Ascending aorta (tissue), 2 donors: ENCODE results near the gene SEMA5A. TPM values are rescaled to one million over a fixed set of nuclear protein-coding genes. Genes with fewer than 3 reads are reported as not detected.

ENCODE experiments used
- DNase-seq, 2 donors: peaks; one replicate each; pipeline ENCODE4 v3.0.0-alpha.2; 2019; ENCODE audit warnings: low spot score in 2 of 2
- H3K27ac ChIP-seq, 2 donors: fragments of 200-600 bp; sonication (generic); one replicate each; pipeline ENCODE4 v1.5.1; 2016 to 2017; ENCODE audit warnings: mild to moderate bottlenecking in 1 of 2
- H3K27me3 ChIP-seq: fragments of 200-600 bp; sonication (generic); one replicate; pipeline ENCODE4 v1.5.1; 2017
- H3K36me3 ChIP-seq, 2 donors: fragments of 200-600 bp; sonication (generic); one replicate each; pipeline ENCODE4 v1.5.1; 2016
- H3K4me1 ChIP-seq, 2 donors: fragments of 200-600 bp; sonication (generic); one replicate each; pipeline ENCODE4 v1.5.1; 2016 to 2017; ENCODE audit warnings: mild to moderate bottlenecking in 1 of 2
- H3K4me3 ChIP-seq, 2 donors: fragments of 200-600 bp; sonication (generic); one replicate each; pipeline ENCODE4 v1.5.1; 2016 to 2017; ENCODE audit warnings: mild to moderate bottlenecking in 1 of 2
- H3K9me3 ChIP-seq, 2 donors: fragments of 200-600 bp; sonication (generic); one replicate each; pipeline ENCODE4 v1.5.1; 2016
- CTCF ChIP-seq, 3 experiments: fragments of 200-600 bp in 2 of 3; fragments of 450-650 bp in 1 of 3; sonication (generic) in 2 of 3; IDR thresholded peaks; one replicate each; pipeline ENCODE4 v1.5.1; 2016 to 2019; ENCODE audit warnings: antibody characterized with exemption in 3 of 3, mild to moderate bottlenecking in 1 of 3, moderate library complexity in 1 of 3
- intact Hi-C: fragments of 100-400 bp; cut with DNase I; formaldehyde crosslinking; loops from one replicate; pipeline ENCODE4 v1.15.1; 2023
- total RNA-seq: library from RNA; depleted of rRNA; stranded (reverse); fragments of >200 nt; gene quantifications from one replicate; pipeline ENCODE4 v1.1.0, GENCODE V29; 2016

Gene SEMA5A
- total RNA-seq, 1 donor from 2014 or later, result 18.4 TPM

GRCh38 chr5:9587135-9587534 is 41.3 kb upstream of the SEMA5A start:
- no peak for DNase-seq
- H3K27me3 ChIP-seq, result no peaks in the 10 kb centered on the region
- TF ChIP-seq CTCF (IDR thresholded peaks at IDR 0.05), result no peak
- intact Hi-C loops, result no loop called here
- no peaks in the 10 kb centered on the region for H3K9me3 ChIP-seq
- H3K36me3 ChIP-seq, result no peaks in the 10 kb centered on the region
- H3K4me1 ChIP-seq, result no peaks in the 10 kb centered on the region
- no peak overlapping the region for H3K4me3 ChIP-seq
- H3K27ac ChIP-seq, result no peak overlapping the region

- Histone ChIP-seq H3K4me1 (no peaks in the 10 kb centered on the region), H3K27me3 (no peaks in the 10 kb centered on the region), H3K9me3 (no peaks in the 10 kb centered on the region), H3K4me3 (no peak overlapping the region), H3K27ac (no peak overlapping the region), H3K36me3 (no peaks in the 10 kb centered on the region)
- TF ChIP-seq CTCF (IDR thresholded peaks at IDR 0.05), result no peak
- DNase-seq, result no peak
- intact Hi-C loops, result no loop called here
These were observed 36.5 kb upstream of the SEMA5A start for GRCh38 chr5:9582406-9582805.

GRCh38 chr5:9573796-9574195 is 27.9 kb upstream of the SEMA5A start:
- intact Hi-C loops, result no loop called here
- H3K27me3 ChIP-seq, result no peaks in the 10 kb centered on the region
- H3K4me3 ChIP-seq, result no peak overlapping the region
- H3K9me3 ChIP-seq, result no peaks in the 10 kb centered on the region
- TF ChIP-seq CTCF (IDR thresholded peaks at IDR 0.05), result no peak
- no peaks in the 10 kb centered on the region for H3K4me1 ChIP-seq
- H3K36me3 ChIP-seq, result no peaks in the 10 kb centered on the region
- no peak for DNase-seq
- no peak overlapping the region for H3K27ac ChIP-seq

GRCh38 chr5:9572246-9572645 is 26.4 kb upstream of the SEMA5A start:
- H3K27me3 ChIP-seq, result no peaks in the 10 kb centered on the region
- no peak for TF ChIP-seq CTCF (IDR thresholded peaks at IDR 0.05)
- H3K4me1 ChIP-seq, result no peaks in the 10 kb centered on the region
- intact Hi-C loops, result no loop called here
- no peaks in the 10 kb centered on the region for H3K9me3 ChIP-seq
- no peak for DNase-seq
- no peaks in the 10 kb centered on the region for H3K36me3 ChIP-seq
- no peak overlapping the region for H3K27ac ChIP-seq
- no peak overlapping the region for H3K4me3 ChIP-seq

GRCh38 chr5:9570876-9571275 is 25.0 kb upstream of the SEMA5A start:
- no peak overlapping the region for H3K27ac ChIP-seq
- no peaks in the 10 kb centered on the region for H3K36me3 ChIP-seq
- H3K9me3 ChIP-seq, result no peaks in the 10 kb centered on the region
- H3K4me1 ChIP-seq, result no peaks in the 10 kb centered on the region
- intact Hi-C loops, result no loop called here
- no peak for TF ChIP-seq CTCF (IDR thresholded peaks at IDR 0.05)
- no peaks in the 10 kb centered on the region for H3K27me3 ChIP-seq
- H3K4me3 ChIP-seq, result no peak overlapping the region
- DNase-seq, result no peak

- Histone ChIP-seq H3K27ac (no peak overlapping the region), H3K4me3 (no peak overlapping the region), H3K4me1 (no peaks in the 10 kb centered on the region), H3K36me3 (no peaks in the 10 kb centered on the region), H3K9me3 (no peaks in the 10 kb centered on the region), H3K27me3 (no peaks in the 10 kb centered on the region)
- DNase-seq, result no peak
- intact Hi-C loops, result no loop called here
- no peak for TF ChIP-seq CTCF (IDR thresholded peaks at IDR 0.05)
These were observed 21.2 kb upstream of the SEMA5A start for GRCh38 chr5:9567039-9567438.
